Keratinocyte (primary cell): ENCODE results near the gene ERG28. TPM values are rescaled to one million over a fixed set of nuclear protein-coding genes. Genes with fewer than 3 reads are reported as not detected.

ENCODE experiments used
- DNase-seq: peaks from one replicate; pipeline ENCODE4 v3.0.0-alpha.2; 2011; ENCODE audit warnings: low read depth, missing footprints, low spot score
- FAIRE-seq: peaks from 2 replicates; lab custom pipeline; 2011; peaks lifted over from hg19 to GRCh38; lab: Jason Lieb, UNC
- H2AFZ ChIP-seq: 2 replicates; pipeline ENCODE4 v1.6.0; 2012; ENCODE audit warnings: low read length, control low read depth, inconsistent platforms; ENCODE audit not compliant: control insufficient read depth
- H3K27ac ChIP-seq: 2 replicates; pipeline ENCODE4 v1.5.1; 2011; ENCODE audit warnings: low read length; ENCODE audit not compliant: control insufficient read depth, insufficient read depth
- H3K27me3 ChIP-seq: 3 replicates; pipeline ENCODE4 v1.6.0; 2011; ENCODE audit warnings: low read length; ENCODE audit not compliant: control insufficient read depth, insufficient read depth; ENCODE audit errors: extremely low read depth
- H3K36me3 ChIP-seq, 2 experiments: 2 replicates in 1 of 2; 3 replicates in 1 of 2; pipeline ENCODE4 v1.5.1; 2011; ENCODE audit warnings: low read length in 2 of 2, mild to moderate bottlenecking in 1 of 2; ENCODE audit not compliant: control insufficient read depth in 2 of 2, insufficient read depth in 2 of 2; ENCODE audit errors: extremely low read depth in 1 of 2
- H3K4me1 ChIP-seq: 3 replicates; pipeline ENCODE4 v1.5.1; 2011; ENCODE audit warnings: low read length; ENCODE audit not compliant: control insufficient read depth, insufficient read depth; ENCODE audit errors: extremely low read depth
- H3K4me2 ChIP-seq: 3 replicates; pipeline ENCODE4 v1.6.0; 2011; ENCODE audit warnings: low read depth, low read length; ENCODE audit not compliant: control insufficient read depth, insufficient read depth; ENCODE audit errors: extremely low read depth
- H3K4me3 ChIP-seq, 3 experiments: fragments of 200-600 bp in 1 of 3; sonication (generic) in 1 of 3; 2 replicates in 2 of 3; 3 replicates in 1 of 3; pipeline ENCODE4 v1.5.1; 2011 to 2016; ENCODE audit warnings: low read length in 3 of 3, mild to moderate bottlenecking in 3 of 3, control low read depth in 2 of 3, inconsistent platforms in 1 of 3, low read depth in 1 of 3, mixed read lengths in 1 of 3, mixed run types in 1 of 3, moderate library complexity in 1 of 3; ENCODE audit not compliant: control insufficient read depth in 2 of 3, insufficient read depth in 2 of 3; ENCODE audit errors: extremely low read depth in 1 of 3
- H3K79me2 ChIP-seq: 2 replicates; pipeline ENCODE4 v1.6.0; 2012; ENCODE audit warnings: low read length; ENCODE audit not compliant: control insufficient read depth, insufficient read depth
- H3K9ac ChIP-seq: 3 replicates; pipeline ENCODE4 v1.6.0; 2011; ENCODE audit warnings: low read length; ENCODE audit not compliant: control insufficient read depth, insufficient read depth; ENCODE audit errors: extremely low read depth
- H3K9me1 ChIP-seq: 3 replicates; pipeline ENCODE4 v1.6.0; 2011; ENCODE audit warnings: low read length; ENCODE audit not compliant: control insufficient read depth, insufficient read depth; ENCODE audit errors: extremely low read depth
- H3K9me3 ChIP-seq: 2 replicates; pipeline ENCODE4 v1.5.1; 2012; ENCODE audit warnings: low read depth, low read length; ENCODE audit not compliant: control insufficient read depth
- H4K20me1 ChIP-seq: 3 replicates; pipeline ENCODE4 v1.6.0; 2011; ENCODE audit warnings: low read length; ENCODE audit not compliant: control insufficient read depth, insufficient read depth; ENCODE audit errors: extremely low read depth
- EZH2 ChIP-seq: IDR thresholded peaks from one replicate; pipeline ENCODE4 v1.6.1; 2012; ENCODE audit warnings: inconsistent platforms, mild to moderate bottlenecking, low read length, moderate library complexity
- dilution Hi-C: fragments of 300-500 bp; cut with MboI; formaldehyde crosslinking; loops from one replicate; pipeline ENCODE4 v1.7.0; 2020; ENCODE audit warnings: low sequenced_read_pairs; ENCODE audit not compliant: extremely low pct_ligation_motif_present
- polyA plus RNA-seq, 5 experiments: library from polyadenylated mRNA; depleted of rRNA in 3 of 5; stranded (reverse) in 3 of 5; stranded (forward) in 1 of 5; unstranded in 1 of 5; fragments of >200 nt; gene quantifications; 1 replicate in 1 of 5; 2 replicates in 3 of 5; 3 replicates in 1 of 5; pipeline versions ENCODE4 v1.2.1 to v1.2.3, GENCODE V29; 2011 to 2012; ENCODE audit warnings: missing spikeins in 2 of 5, low read depth in 1 of 5, low replicate concordance in 1 of 5
- TF ChIP-seq, protein P1 (sequence below), 3 experiments: IDR thresholded peaks in 1 of 3; conservative IDR thresholded peaks in 1 of 3; optimal IDR thresholded peaks in 1 of 3; 2 replicates in 2 of 3; 3 replicates in 1 of 3; pipeline versions ENCODE3 to v1.5.1; 2011; ENCODE audit warnings: low read length in 3 of 3, mild to moderate bottlenecking in 3 of 3, moderate library complexity in 2 of 3, control low read depth in 1 of 3, inconsistent platforms in 1 of 3; ENCODE audit not compliant: insufficient read depth in 2 of 3; ENCODE audit errors: extremely low read depth in 1 of 3

Gene ERG28
- polyA plus RNA-seq, 1 donor (not counting 4 experiments of a cell fraction or from before 2014, with no cell fraction given): 59.8 TPM

DNA sequence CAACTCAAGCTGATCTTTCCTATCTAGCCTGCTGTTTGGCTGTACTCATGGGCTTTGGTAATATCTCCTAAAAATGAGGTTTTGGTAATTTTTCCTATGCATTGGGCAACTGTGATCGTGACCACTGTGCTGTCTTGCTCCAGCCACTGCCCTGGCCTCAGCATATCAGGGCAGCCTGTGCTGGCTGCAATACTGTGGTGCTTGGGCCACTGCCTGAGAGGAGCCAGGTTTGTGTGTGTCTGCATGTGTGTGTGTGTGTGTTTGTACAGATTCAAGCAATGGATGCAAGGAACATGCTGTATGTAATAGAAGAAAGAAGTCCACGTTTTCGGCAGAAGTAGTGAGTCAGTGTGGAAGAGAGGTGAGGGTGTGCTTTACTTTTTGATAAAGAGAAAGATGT lies 13.0 kb downstream of the ERG28 start:
- H3K27me3 ChIP-seq: no peaks in the 10 kb centered on the region
- H3K9me1 ChIP-seq: no peaks in the 10 kb centered on the region
- FAIRE-seq (no peak), DNase-seq (no peak)
- dilution Hi-C loops: no loop called here
- H2AFZ ChIP-seq: no peak overlapping the region
- no peaks in the 10 kb centered on the region for H3K79me2 ChIP-seq
- TF ChIP-seq, protein P1, sequence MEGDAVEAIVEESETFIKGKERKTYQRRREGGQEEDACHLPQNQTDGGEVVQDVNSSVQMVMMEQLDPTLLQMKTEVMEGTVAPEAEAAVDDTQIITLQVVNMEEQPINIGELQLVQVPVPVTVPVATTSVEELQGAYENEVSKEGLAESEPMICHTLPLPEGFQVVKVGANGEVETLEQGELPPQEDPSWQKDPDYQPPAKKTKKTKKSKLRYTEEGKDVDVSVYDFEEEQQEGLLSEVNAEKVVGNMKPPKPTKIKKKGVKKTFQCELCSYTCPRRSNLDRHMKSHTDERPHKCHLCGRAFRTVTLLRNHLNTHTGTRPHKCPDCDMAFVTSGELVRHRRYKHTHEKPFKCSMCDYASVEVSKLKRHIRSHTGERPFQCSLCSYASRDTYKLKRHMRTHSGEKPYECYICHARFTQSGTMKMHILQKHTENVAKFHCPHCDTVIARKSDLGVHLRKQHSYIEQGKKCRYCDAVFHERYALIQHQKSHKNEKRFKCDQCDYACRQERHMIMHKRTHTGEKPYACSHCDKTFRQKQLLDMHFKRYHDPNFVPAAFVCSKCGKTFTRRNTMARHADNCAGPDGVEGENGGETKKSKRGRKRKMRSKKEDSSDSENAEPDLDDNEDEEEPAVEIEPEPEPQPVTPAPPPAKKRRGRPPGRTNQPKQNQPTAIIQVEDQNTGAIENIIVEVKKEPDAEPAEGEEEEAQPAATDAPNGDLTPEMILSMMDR (optimal IDR thresholded peaks at IDR 0.05 in 1 of 3, IDR thresholded peaks at IDR 0.05 in 1 of 3, conservative IDR thresholded peaks at IDR 0.05 in 1 of 3; ENCODE audit: extremely low read depth in 1 of 3, insufficient read depth in 2 of 3, low read length in 3 of 3): no peak
- no peak for TF ChIP-seq EZH2
- no peak overlapping the region for H3K9ac ChIP-seq
- no peaks in the 10 kb centered on the region for H3K9me3 ChIP-seq
- H3K4me2 ChIP-seq: no peak overlapping the region
- no peaks in the 10 kb centered on the region for H3K4me1 ChIP-seq
- H3K4me3 ChIP-seq: no peak overlapping the region
- H4K20me1 ChIP-seq: no peaks in the 10 kb centered on the region
- peaks cover 25 to 33% of the 10 kb centered on the region in 2 experiments for H3K36me3 ChIP-seq
- no peak overlapping the region for H3K27ac ChIP-seq

DNA sequence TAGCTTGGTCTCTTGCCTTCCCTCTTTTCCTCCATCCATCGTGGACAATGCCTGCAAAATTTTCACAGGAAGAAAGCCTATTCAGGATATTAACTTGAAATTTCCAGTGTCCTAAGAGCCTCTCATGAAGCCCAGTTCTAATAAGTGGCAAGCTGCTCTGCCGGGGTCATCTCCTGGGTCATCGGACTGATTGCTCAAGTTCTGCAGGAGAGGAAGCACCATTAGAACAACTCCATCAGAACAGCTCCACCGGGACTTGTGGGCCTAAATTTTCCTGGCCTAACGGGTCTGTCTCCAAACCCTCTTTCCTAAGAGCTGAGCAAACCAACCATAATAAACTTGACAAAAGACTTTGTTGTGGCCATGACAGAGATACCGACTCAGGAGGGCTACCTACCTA lies 13.9 kb downstream of the ERG28 start:
- dilution Hi-C loops: no loop called here
- FAIRE-seq (no peak), DNase-seq (no peak)
- Histone ChIP-seq H3K79me2 (no peaks in the 10 kb centered on the region), H3K4me3 (no peak overlapping the region), H3K9me1 (no peaks in the 10 kb centered on the region), H2AFZ (no peak overlapping the region), H3K4me1 (no peaks in the 10 kb centered on the region), H3K9ac (no peak overlapping the region), H3K27me3 (no peaks in the 10 kb centered on the region), H3K4me2 (no peak overlapping the region), H3K27ac (no peak overlapping the region), H4K20me1 (no peaks in the 10 kb centered on the region), H3K9me3 (no peaks in the 10 kb centered on the region), H3K36me3 (peaks cover 17 to 28% of the 10 kb centered on the region in 2 experiments)
- TF ChIP-seq, protein P1 (optimal IDR thresholded peaks at IDR 0.05 in 1 of 3, IDR thresholded peaks at IDR 0.05 in 1 of 3, conservative IDR thresholded peaks at IDR 0.05 in 1 of 3; ENCODE audit: extremely low read depth in 1 of 3, insufficient read depth in 2 of 3, low read length in 3 of 3): no peak
- no peak for TF ChIP-seq EZH2
